Omental fat pad (tissue), 4 donors: Measurements from ENCODE around the gene SYPL1. TPM values are rescaled to one million over a fixed set of nuclear protein-coding genes. Genes with fewer than 3 reads are reported as not detected.

Experiments
- ATAC-seq: fragments of 150-250 bp; one replicate; pipeline ENCODE4 v1.9.1; 2016; ENCODE audit warnings: mild to moderate bottlenecking, moderate library complexity; ENCODE audit not compliant: low FRiP score
- DNase-seq: peaks from one replicate; pipeline ENCODE4 v3.0.0-alpha.2; 2019; ENCODE audit warnings: low spot score
- total RNA-seq, 4 donors: library from RNA; depleted of rRNA; stranded (reverse); fragments of >200 nt; gene quantifications; one replicate each; pipeline ENCODE4 v1.1.0, GENCODE V29; 2016
- TF ChIP-seq, protein P1 (sequence below), 3 donors: fragments of 450-650 bp; IDR thresholded peaks; one replicate each; pipeline ENCODE4 v1.5.1; 2016 to 2017; ENCODE audit warnings: antibody characterized with exemption in 3 of 3, mild to moderate bottlenecking in 3 of 3, moderate library complexity in 2 of 3

SYPL1 gene
- total RNA-seq, 4 donors from 2014 or later, result 61.5 to 120 (median 70.6) TPM

DNA sequence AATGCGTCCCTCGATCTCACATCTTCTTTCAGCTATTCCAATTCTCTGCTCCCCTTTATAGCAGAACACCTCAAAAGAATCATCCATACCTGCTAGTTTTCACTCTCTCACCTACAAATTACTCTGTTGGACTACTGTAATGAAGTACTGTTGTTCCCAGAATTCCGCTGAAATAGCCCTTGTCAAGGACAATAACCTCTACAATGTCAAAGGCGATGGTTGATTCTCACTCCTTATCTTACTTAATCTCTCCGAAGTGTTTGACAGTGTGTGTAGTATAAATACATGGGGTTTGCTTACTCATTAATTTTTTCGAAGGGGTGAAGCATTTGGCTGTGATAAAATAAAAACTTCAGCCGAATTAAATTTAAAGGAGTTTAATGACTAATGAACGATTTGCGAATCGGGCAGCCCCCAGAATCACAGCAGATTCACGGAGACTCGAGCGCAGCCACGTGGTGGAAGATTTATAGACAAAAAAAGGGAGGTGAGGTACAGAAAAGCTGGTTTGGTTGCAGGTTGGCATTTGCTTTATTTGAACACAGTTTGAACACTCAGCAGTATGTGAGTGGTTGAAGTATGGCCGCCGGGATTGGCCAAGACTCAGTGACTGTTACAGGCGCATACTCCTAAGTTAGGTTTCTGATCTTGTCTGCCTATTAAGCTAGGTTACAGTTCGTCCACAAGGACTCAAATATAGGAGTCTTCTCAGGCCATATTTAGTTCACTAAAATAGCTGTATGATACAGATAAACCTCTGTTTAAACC is 29.8 kb downstream of the SYPL1 start:
- TF ChIP-seq, protein P1, sequence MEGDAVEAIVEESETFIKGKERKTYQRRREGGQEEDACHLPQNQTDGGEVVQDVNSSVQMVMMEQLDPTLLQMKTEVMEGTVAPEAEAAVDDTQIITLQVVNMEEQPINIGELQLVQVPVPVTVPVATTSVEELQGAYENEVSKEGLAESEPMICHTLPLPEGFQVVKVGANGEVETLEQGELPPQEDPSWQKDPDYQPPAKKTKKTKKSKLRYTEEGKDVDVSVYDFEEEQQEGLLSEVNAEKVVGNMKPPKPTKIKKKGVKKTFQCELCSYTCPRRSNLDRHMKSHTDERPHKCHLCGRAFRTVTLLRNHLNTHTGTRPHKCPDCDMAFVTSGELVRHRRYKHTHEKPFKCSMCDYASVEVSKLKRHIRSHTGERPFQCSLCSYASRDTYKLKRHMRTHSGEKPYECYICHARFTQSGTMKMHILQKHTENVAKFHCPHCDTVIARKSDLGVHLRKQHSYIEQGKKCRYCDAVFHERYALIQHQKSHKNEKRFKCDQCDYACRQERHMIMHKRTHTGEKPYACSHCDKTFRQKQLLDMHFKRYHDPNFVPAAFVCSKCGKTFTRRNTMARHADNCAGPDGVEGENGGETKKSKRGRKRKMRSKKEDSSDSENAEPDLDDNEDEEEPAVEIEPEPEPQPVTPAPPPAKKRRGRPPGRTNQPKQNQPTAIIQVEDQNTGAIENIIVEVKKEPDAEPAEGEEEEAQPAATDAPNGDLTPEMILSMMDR (IDR thresholded peaks at IDR 0.05), result no peak
- DNase-seq (no peak), ATAC-seq (no peak)

DNA sequence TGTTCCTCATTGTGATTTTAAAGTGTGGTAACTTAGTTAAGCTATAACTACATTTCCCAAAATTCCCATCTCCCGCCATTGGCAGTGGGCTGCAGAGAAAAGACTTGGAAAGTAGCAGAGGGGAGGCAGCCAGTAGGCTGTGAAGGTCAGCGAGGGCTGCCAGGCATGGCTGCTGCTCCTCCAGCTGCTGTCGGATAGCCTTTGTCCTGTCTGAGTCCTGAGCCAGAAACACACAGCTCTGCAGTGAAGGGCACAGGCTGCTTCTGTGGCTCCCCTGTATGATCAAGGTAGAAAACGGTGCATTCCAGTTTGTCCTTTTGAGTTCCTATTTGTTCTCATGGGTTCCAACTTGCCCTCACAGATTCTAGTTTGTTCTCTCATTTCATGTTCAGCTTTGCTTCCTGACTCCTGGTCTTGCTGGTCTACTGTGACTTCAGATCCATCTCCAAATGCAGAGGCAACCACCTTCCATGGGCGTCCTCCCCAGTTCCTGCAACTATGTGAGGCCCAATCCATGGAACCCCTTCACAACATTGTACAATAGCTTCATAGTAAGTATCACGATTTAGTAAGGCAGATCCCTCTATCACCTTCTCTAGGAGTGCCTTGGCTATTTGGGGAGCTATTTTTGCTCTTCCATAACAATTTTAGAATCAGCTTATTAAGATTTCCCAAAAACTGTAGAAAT is 31.7 kb downstream of the SYPL1 start:
- ATAC-seq, result no peak
- TF ChIP-seq, protein P1 (IDR thresholded peaks at IDR 0.05), result no peak
- no peak for DNase-seq

DNA sequence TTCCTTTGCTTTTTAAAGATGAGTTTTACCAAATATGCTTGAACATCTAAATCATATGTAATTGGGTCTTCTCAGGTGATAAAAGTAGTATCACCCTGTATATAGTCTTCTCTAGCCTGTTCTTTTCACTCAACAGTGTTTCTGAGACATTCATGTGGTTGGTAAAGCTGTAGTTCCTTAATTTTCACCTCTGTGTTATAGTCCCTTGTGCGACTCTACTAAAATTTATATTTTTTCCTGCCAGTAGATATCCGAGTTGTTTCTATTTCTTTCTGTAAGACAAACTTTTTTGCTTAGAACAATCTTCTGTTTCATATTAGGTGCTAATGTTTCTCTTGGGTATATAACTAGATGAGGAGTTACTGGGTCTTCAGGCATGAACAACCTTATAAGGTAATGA is 35.6 kb downstream of the SYPL1 start:
- DNase-seq (no peak), ATAC-seq (no peak)
- TF ChIP-seq, protein P1 (IDR thresholded peaks at IDR 0.05), result no peak

DNA sequence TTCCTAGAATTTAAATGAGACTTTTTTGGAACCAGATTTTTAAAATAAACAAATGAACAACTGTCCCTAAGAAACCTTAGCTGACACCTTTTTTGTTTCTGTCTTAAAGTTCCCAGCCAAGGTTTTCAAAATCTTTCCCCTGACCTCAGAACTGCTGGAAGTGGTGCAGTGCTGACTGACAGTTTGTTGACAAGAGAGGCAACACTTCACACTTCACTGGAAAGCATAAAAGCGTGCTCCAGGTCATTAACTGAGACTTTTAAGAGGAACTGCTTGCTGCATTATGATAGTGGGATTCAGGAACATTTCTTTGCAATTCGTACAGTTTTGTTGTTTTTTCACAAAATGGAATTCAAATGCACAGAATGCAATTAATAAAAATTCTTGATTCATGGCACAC is 36.2 kb downstream of the SYPL1 start:
- TF ChIP-seq, protein P1 (IDR thresholded peaks at IDR 0.05), result no peak
- no peak for ATAC-seq
- no peak for DNase-seq

DNA sequence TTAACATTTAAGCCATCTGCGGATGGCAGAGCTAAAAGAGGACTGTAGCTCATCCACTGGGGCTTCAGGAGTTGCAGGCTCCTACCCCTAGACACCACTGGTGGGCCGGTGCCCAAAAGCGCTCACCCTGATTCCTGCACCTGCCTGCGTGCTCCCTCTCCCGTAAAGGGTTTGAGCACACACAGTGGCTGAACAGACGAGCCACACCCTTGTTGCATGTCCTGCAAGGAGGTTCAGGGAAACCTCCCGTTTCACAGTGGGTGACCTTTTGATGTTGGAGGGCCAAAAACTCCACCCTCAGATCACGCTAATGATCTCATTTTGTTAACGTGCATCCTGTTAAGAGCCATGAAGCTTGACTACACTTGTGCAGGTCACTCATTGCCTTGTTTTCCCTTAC is 37.9 kb downstream of the SYPL1 start:
- no peak for DNase-seq
- TF ChIP-seq, protein P1 (IDR thresholded peaks at IDR 0.05), result no peak
- ATAC-seq, result no peak

DNA sequence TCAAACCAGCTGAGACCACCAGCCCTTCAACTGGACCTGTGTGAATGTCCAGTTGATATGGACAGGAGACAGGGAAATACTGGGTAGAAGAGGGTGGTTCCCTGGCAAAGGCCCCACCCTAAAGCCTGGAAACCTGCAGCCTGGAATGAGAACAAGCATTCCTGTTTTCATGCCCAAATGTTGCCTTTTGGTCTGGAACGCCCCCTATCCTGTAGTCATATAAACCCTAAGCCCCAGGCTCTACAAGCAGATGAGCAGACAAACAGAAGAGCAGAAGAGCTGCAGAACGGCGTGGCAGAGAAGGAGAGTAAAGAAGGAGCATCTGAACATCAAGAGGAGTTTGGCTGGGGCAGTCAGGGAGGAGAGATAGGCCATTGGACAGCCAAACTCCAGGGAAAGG is 38.4 kb downstream of the SYPL1 start:
- ATAC-seq, result no peak
- DNase-seq, result no peak
- TF ChIP-seq, protein P1 (IDR thresholded peaks at IDR 0.05), result no peak

DNA sequence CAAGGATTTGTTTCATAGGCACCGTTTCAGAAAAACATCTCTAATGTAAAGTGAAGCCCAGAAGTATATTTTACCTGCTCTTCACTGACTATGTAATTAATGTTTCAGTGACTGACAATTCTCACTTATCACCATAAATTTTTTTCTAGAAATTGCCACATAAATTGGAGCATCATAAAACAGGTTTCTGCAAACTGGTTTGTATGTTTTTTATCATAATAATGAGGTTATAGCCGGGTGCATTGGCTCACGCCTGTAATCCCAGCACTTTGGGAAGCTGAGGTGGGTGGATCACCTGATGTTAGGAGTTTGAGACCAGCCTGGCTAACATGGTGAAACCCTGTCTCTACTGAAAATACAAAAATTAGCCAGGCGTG is 39.4 kb downstream of the SYPL1 start:
- DNase-seq (no peak), ATAC-seq (no peak)
- TF ChIP-seq, protein P1 (IDR thresholded peaks at IDR 0.05), result no peak
